Fibroblast of lung (primary cell): Measurements from ENCODE around the gene MUSTN1. TPM values are rescaled to one million over a fixed set of nuclear protein-coding genes. Genes with fewer than 3 reads are reported as not detected.

Experiments used
- DNase-seq, 2 donors: peaks; one replicate each; pipeline versions ENCODE4 v3.0.0 to v3.0.0-alpha.2; 2010; ENCODE audit warnings: low read depth in 2 of 2
- H2AFZ ChIP-seq: 2 replicates; pipeline ENCODE4 v1.5.1; 2012; ENCODE audit warnings: low read length, control low read depth, inconsistent platforms
- H3K27ac ChIP-seq: 2 replicates; pipeline ENCODE4 v1.5.1; 2011; ENCODE audit warnings: low read length, control low read depth; ENCODE audit not compliant: insufficient read depth
- H3K27me3 ChIP-seq: 2 replicates; pipeline ENCODE4 v1.5.1; 2011; ENCODE audit warnings: mild to moderate bottlenecking, low read length; ENCODE audit not compliant: control insufficient read depth, insufficient read depth
- H3K36me3 ChIP-seq: 2 replicates; pipeline ENCODE4 v1.5.1; 2011; ENCODE audit warnings: low read length; ENCODE audit not compliant: control insufficient read depth, insufficient read depth
- H3K4me1 ChIP-seq: 2 replicates; pipeline ENCODE4 v1.5.1; 2011; ENCODE audit warnings: low read length; ENCODE audit not compliant: control insufficient read depth, insufficient read depth; ENCODE audit errors: extremely low read depth
- H3K4me2 ChIP-seq: 2 replicates; pipeline ENCODE4 v1.5.1; 2011; ENCODE audit warnings: low read length, control low read depth; ENCODE audit not compliant: insufficient read depth; ENCODE audit errors: extremely low read depth
- H3K4me3 ChIP-seq, 4 experiments: fragments of 200-600 bp in 1 of 4; sonication (generic) in 1 of 4; replicated peaks in 1 of 4; 2 replicates each; pipeline ENCODE4 v1.5.1; 2011 to 2016; ENCODE audit warnings: low read length in 4 of 4, low read depth in 3 of 4, mild to moderate bottlenecking in 3 of 4, control low read depth in 2 of 4, inconsistent platforms in 1 of 4, mixed read lengths in 1 of 4; ENCODE audit not compliant: insufficient read depth in 1 of 4; ENCODE audit errors: control extremely low read depth in 1 of 4
- H3K79me2 ChIP-seq: 2 replicates; pipeline ENCODE4 v1.5.1; 2012; ENCODE audit warnings: mild to moderate bottlenecking, low read length, inconsistent platforms; ENCODE audit not compliant: control insufficient read depth, insufficient read depth
- H3K9ac ChIP-seq: 2 replicates; pipeline ENCODE4 v1.5.1; 2011; ENCODE audit warnings: mild to moderate bottlenecking, low read length, control low read depth; ENCODE audit not compliant: insufficient read depth
- H3K9me3 ChIP-seq: 2 replicates; pipeline ENCODE4 v1.5.1; 2012; ENCODE audit warnings: low read depth, low read length; ENCODE audit not compliant: control insufficient read depth, insufficient read depth
- H4K20me1 ChIP-seq: 2 replicates; pipeline ENCODE4 v1.5.1; 2011; ENCODE audit warnings: low read length; ENCODE audit not compliant: control insufficient read depth, insufficient read depth; ENCODE audit errors: extremely low read depth
- CTCF ChIP-seq, 2 donors: IDR thresholded peaks in 1 of 2; conservative IDR thresholded peaks in 1 of 2; 1 replicate in 1 of 2; 2 replicates in 1 of 2; pipeline ENCODE4 v1.5.1; 2011 to 2012; ENCODE audit warnings: low read length in 2 of 2, control low read depth in 1 of 2, inconsistent platforms in 1 of 2, low read depth in 1 of 2, mild to moderate bottlenecking in 1 of 2
- EZH2 ChIP-seq: IDR thresholded peaks from 2 replicates; pipeline ENCODE4 v1.5.1; 2012; ENCODE audit warnings: low read length, control low read depth, mild to moderate bottlenecking; ENCODE audit errors: missing control alignments
- polyA plus RNA-seq, 2 donors: library from polyadenylated mRNA; depleted of rRNA in 1 of 2; stranded (reverse) in 1 of 2; unstranded in 1 of 2; fragments of >200 nt; gene quantifications; 2 replicates each; pipeline ENCODE4 v1.2.1, GENCODE V29; 2011 to 2012; ENCODE audit warnings: missing spikeins in 1 of 2
- total RNA-seq: library from RNA; depleted of rRNA; stranded (reverse); fragments of >200 nt; gene quantifications from 2 replicates; pipeline ENCODE4 v1.2.1, GENCODE V29; 2014

The MUSTN1 gene
- total and polyA plus RNA-seq, 2 donors (not counting 1 experiment from before 2014, with no cell fraction given) = 3.2 TPM; not detected in 1

GRCh38 chr3:52854013-52854412 is 19.2 kb upstream of the MUSTN1 start:
- TF ChIP-seq EZH2 = no peak
- TF ChIP-seq CTCF (conservative IDR thresholded peaks at IDR 0.05 in 1 of 2, IDR thresholded peaks at IDR 0.05 in 1 of 2; ENCODE audit: low read depth in 1 of 2, low read length in 2 of 2) = no peak
- no peaks in the 10 kb centered on the region for H4K20me1 ChIP-seq
- H3K79me2 ChIP-seq = no peaks in the 10 kb centered on the region
- H3K27me3 ChIP-seq = no peaks in the 10 kb centered on the region
- H3K36me3 ChIP-seq = peaks cover 6% of the 10 kb centered on the region
- H3K4me2 ChIP-seq = no peak overlapping the region
- no peak overlapping the region for H3K4me3 ChIP-seq
- peaks cover 1% of the 10 kb centered on the region for H3K4me1 ChIP-seq
- no peak overlapping the region for H3K27ac ChIP-seq
- H3K9ac ChIP-seq = no peak overlapping the region
- no peaks in the 10 kb centered on the region for H3K9me3 ChIP-seq
- DNase-seq = no peak
- H2AFZ ChIP-seq = no peak overlapping the region

- Histone ChIP-seq H3K27me3 (no peaks in the 10 kb centered on the region), H3K9me3 (no peaks in the 10 kb centered on the region), H3K4me1 (peaks cover 3% of the 10 kb centered on the region), H3K36me3 (peaks cover 6% of the 10 kb centered on the region), H3K4me3 (no peak overlapping the region), H4K20me1 (no peaks in the 10 kb centered on the region), H3K27ac (no peak overlapping the region), H3K4me2 (no peak overlapping the region), H3K79me2 (no peaks in the 10 kb centered on the region), H2AFZ (no peak overlapping the region), H3K9ac (no peak overlapping the region)
- TF ChIP-seq EZH2 = no peak
- TF ChIP-seq CTCF (conservative IDR thresholded peaks at IDR 0.05 in 1 of 2, IDR thresholded peaks at IDR 0.05 in 1 of 2; ENCODE audit: low read depth in 1 of 2, low read length in 2 of 2) = no peak
- DNase-seq = no peak
Measured at GRCh38 chr3:52852419-52852818, 17.6 kb upstream of the MUSTN1 start.

GRCh38 chr3:52851348-52851747 is 16.5 kb upstream of the MUSTN1 start:
- peak; percentile 16 to 58 for DNase-seq
- H2AFZ ChIP-seq = no peak overlapping the region

More at GRCh38 chr3:52851348-52851747, 16.5 kb upstream of the MUSTN1 start:
- Histone ChIP-seq H3K9ac (no peak overlapping the region), H3K4me2 (no peak overlapping the region), H3K4me1 (peaks cover 3% of the 10 kb centered on the region), H3K27me3 (no peaks in the 10 kb centered on the region), H3K27ac (no peak overlapping the region), H3K79me2 (no peaks in the 10 kb centered on the region), H3K4me3 (no peak overlapping the region), H3K9me3 (no peaks in the 10 kb centered on the region), H3K36me3 (peaks cover 6% of the 10 kb centered on the region), H4K20me1 (no peaks in the 10 kb centered on the region)
- peak; percentile 53 to 65 for TF ChIP-seq CTCF (conservative IDR thresholded peaks at IDR 0.05 in 1 of 2, IDR thresholded peaks at IDR 0.05 in 1 of 2; ENCODE audit: low read depth in 1 of 2, low read length in 2 of 2)
- no peak for TF ChIP-seq EZH2
